HG02642 (cell line): Measurements from ENCODE around the gene TANGO6.

Source experiments
- ATAC-seq: cut with Tn5 transposase; IDR thresholded peaks from one replicate; pipeline ENCODE4 v1.9.1; 2021; ENCODE audit warnings: mild to moderate bottlenecking; ENCODE audit not compliant: unreplicated experiment, poor library complexity

The TANGO6 gene

GRCh38 chr16:69131167-69131838 is 288.0 kb downstream of the TANGO6 start:
- ATAC-seq: no peak

DNA sequence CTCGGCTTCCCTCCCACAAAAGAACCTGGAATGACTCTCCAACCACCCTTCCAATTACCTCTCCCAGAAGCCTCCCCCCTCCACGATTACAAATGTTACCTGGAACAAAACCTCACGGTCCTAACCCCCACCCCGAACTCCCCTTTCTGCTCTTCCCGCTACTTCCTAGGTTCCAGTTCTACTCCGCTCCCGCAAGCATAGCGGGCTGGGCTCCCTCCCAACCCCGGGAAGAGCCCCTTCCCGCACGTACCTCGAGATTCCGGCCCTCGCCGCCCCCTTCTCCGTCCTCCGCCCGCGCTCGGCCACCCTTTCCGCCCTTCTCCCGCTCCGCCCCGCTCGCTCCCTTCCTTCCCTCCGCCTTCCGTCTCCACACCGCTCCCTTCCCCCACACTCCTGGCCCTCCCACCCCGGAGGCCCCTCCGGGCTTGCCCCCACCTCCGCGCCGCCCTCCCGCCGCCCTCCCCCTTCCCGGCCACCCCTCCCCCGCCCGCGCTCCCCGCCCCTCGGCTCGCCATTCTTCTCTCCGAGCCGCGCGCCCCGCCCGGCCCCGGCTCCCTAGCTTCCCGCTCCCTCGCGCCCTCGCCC is 288.6 kb downstream of the TANGO6 start:
- peak; percentile 50 for ATAC-seq

GRCh38 chr16:69132424-69133252 is 289.3 kb downstream of the TANGO6 start, which contains the start of the genes CHTF8 and UTP4:
TSS of gene CHTF8 (minus strand) at chr16:69132588. CDS start at chr16:69121458, 11,130 bp downstream.
TSS of gene UTP4 (plus strand) at chr16:69132649. CDS start at chr16:69133460, 811 bp downstream.
- ATAC-seq: peak; percentile 93

DNA sequence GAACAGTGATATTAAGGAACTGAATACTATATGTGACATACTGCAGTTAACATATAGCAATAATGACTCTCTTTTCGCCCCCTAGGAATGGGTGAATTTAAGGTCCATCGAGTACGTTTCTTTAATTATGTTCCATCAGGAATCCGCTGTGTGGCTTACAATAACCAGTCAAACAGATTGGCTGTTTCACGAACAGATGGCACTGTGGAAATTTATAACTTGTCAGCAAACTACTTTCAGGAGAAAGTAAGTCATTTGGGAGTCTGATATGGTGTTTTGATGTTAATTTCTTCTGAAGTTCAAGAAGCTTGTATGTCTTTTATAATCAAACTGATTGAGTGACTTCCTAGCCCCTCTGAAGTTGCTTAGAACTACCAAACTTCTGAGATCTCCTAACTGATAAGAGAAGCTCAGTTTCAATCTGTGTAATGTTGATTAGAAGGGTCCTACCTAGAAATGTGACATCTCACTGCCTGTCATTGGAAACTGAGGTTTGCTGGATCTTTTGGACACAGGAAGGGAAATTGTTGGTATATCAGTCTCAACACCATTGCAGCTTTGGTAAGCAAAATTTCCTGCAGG is 290.1 kb downstream of the TANGO6 start:
- ATAC-seq: no peak
